ENCODE data around the gene PRICKLE2.

Gene PRICKLE2

DNA sequence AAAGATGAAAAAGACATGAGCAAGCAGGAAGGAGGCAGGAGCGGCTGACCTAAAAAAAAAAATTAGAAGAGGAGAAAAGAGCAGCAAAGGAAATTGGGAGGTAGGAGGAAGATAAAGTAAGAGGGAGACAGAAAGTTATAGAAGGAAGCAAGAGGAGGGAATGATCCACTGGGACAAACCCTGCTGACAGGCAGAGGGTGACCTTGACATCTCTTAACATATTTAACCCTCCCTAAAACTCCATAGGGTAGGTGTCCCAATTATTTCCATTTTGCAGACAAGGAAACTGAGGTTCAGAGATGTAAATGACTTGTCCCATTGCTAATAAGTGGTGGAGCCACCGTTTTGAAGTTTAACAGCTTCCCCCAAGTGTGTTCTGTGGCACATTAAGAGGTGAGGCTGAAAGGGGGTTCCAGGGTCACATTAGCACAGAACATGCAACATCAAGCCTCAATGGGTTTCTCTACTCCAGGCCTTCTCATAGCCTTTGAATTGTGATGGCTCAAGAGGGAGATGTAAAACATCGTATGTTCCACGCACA is 37.4 kb upstream of the PRICKLE2 start:
- Histone ChIP-seq H3K4me1 (ENCODE audit: insufficient read depth, low read length) (no peaks in the 10 kb centered on the region), H2AFZ (ENCODE audit: low read depth, low read length) (no peak overlapping the region)

DNA sequence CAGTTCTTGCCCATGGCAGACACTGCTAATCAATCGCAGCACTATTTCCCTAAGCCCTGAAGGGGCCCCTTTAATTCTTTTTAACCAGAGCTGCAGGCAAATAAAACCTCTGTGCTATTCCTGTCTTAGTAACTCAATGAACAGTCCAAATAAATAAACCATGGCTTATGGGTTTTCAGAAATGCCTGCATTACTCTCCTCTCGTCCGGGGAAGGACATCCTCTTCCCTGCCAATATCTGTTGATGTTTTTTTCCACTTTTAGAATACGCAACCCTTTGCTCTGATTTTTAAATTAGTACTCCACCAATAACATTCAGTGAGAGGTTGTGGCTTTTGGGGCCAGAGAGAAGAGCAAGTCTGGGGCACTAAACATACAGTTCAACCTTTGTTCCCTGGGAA is 35.2 kb upstream of the PRICKLE2 start:
- Histone ChIP-seq H3K4me3 (ENCODE audit: low read length) (no peak overlapping the region), H3K9me3 (ENCODE audit: low read length) (no peaks in the 10 kb centered on the region), H3K4me1 (ENCODE audit: insufficient read depth, low read length) (no peaks in the 10 kb centered on the region), H2AFZ (ENCODE audit: low read depth, low read length) (no peak overlapping the region), H3K27me3 (ENCODE audit: insufficient read depth, low read length) (no peaks in the 10 kb centered on the region), H3K36me3 (ENCODE audit: insufficient read depth, low read length) (no peaks in the 10 kb centered on the region)

More for the DNA sequence above, 37.4 kb upstream of the PRICKLE2 start:
- Histone ChIP-seq H3K27me3 (ENCODE audit: insufficient read depth, low read length) (no peaks in the 10 kb centered on the region), H3K36me3 (ENCODE audit: insufficient read depth, low read length) (no peaks in the 10 kb centered on the region), H3K9me3 (ENCODE audit: low read length) (no peaks in the 10 kb centered on the region), H3K4me3 (ENCODE audit: low read length) (no peak overlapping the region)

DNA sequence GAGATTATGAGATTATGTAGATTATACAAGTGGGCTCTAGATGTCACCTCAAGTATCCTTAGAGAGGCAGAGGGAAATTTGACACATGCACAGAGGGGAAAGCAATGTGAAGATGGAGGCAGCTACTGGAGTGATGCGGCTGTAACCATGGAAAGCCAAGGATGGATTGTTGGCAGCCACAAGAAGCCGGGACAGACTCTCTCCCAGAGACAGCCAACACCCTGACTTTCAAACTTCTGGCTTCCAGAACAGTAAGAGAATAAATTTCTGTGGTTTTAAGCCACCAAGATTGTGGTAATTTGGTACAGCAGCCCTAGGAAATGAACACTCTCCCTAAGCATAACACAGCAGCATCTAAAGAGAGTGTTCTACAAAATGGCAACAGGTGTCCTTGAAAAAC is 34.4 kb upstream of the PRICKLE2 start:
- Histone ChIP-seq H3K9me3 (ENCODE audit: low read length) (no peaks in the 10 kb centered on the region), H3K27me3 (ENCODE audit: insufficient read depth, low read length) (no peaks in the 10 kb centered on the region), H3K4me3 (ENCODE audit: low read length) (no peak overlapping the region), H3K4me1 (ENCODE audit: insufficient read depth, low read length) (no peaks in the 10 kb centered on the region), H3K36me3 (ENCODE audit: insufficient read depth, low read length) (no peaks in the 10 kb centered on the region), H2AFZ (ENCODE audit: low read depth, low read length) (no peak overlapping the region)

- Histone ChIP-seq H3K4me1 (ENCODE audit: insufficient read depth, low read length) (no peaks in the 10 kb centered on the region), H3K9me3 (ENCODE audit: low read length) (no peaks in the 10 kb centered on the region), H2AFZ (ENCODE audit: low read depth, low read length) (no peak overlapping the region)
These were observed 32.0 kb upstream of the PRICKLE2 start for GRCh38 chr3:64257100-64257755.

DNA sequence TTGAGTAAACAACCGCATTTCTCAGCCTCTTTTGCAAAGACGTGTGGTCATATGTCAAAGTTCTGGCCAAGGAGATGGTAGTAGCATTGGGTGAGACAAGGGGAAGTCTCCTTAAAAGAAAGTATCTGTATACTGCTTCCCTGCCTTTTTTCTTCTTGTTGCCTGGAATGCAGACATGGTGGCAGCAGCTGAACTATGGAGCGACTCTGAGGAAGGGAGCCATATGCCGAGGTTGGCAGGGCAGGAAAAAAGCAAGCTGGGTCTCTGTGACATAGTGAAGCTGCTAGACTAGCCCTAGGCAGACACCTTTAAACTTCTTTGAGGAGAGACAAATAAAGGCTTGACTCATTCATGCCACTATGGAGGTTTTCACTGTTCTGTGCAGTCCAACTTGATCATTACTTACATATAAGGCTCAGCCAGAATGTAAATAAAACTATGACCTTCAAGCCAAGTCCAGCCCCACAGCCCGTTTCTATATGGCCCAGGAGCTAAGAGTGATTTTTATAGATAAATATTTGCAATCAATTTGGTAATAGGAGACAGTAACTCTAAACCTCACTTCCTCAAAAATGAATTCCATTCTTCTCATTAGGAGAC is 30.6 kb upstream of the PRICKLE2 start:
- Histone ChIP-seq H2AFZ (ENCODE audit: low read depth, low read length) (no peak overlapping the region), H3K4me1 (ENCODE audit: insufficient read depth, low read length) (no peaks in the 10 kb centered on the region), H3K4me3 (ENCODE audit: low read length) (no peak overlapping the region), H3K36me3 (ENCODE audit: insufficient read depth, low read length) (no peaks in the 10 kb centered on the region), H3K27me3 (ENCODE audit: insufficient read depth, low read length) (no peaks in the 10 kb centered on the region), H3K9me3 (ENCODE audit: low read length) (no peaks in the 10 kb centered on the region)

More at GRCh38 chr3:64257100-64257755, 32.0 kb upstream of the PRICKLE2 start:
- Histone ChIP-seq H3K27me3 (ENCODE audit: insufficient read depth, low read length) (no peaks in the 10 kb centered on the region), H3K36me3 (ENCODE audit: insufficient read depth, low read length) (no peaks in the 10 kb centered on the region), H3K4me3 (ENCODE audit: low read length) (no peak overlapping the region)

GRCh38 chr3:64254443-64254842 is 29.2 kb upstream of the PRICKLE2 start:
- H3K36me3 ChIP-seq (ENCODE audit: insufficient read depth, low read length) = no peaks in the 10 kb centered on the region
- no peaks in the 10 kb centered on the region for H3K4me1 ChIP-seq (ENCODE audit: insufficient read depth, low read length)
- H2AFZ ChIP-seq (ENCODE audit: low read depth, low read length) = no peak overlapping the region
- no peak overlapping the region for H3K4me3 ChIP-seq (ENCODE audit: low read length)
- no peaks in the 10 kb centered on the region for H3K9me3 ChIP-seq (ENCODE audit: low read length)
- H3K27me3 ChIP-seq (ENCODE audit: insufficient read depth, low read length) = no peaks in the 10 kb centered on the region

GRCh38 chr3:64253689-64254088 is 28.4 kb upstream of the PRICKLE2 start:
- H3K4me1 ChIP-seq (ENCODE audit: insufficient read depth, low read length) = no peaks in the 10 kb centered on the region
- H3K27me3 ChIP-seq (ENCODE audit: insufficient read depth, low read length) = no peaks in the 10 kb centered on the region
- no peak overlapping the region for H2AFZ ChIP-seq (ENCODE audit: low read depth, low read length)
- H3K4me3 ChIP-seq (ENCODE audit: low read length) = no peak overlapping the region
- H3K9me3 ChIP-seq (ENCODE audit: low read length) = no peaks in the 10 kb centered on the region
- H3K36me3 ChIP-seq (ENCODE audit: insufficient read depth, low read length) = no peaks in the 10 kb centered on the region

- no peak overlapping the region for H3K4me3 ChIP-seq (ENCODE audit: low read length)
- H3K36me3 ChIP-seq (ENCODE audit: insufficient read depth, low read length) = no peaks in the 10 kb centered on the region
- H3K27me3 ChIP-seq (ENCODE audit: insufficient read depth, low read length) = no peaks in the 10 kb centered on the region
These were observed 25.8 kb upstream of the PRICKLE2 start for GRCh38 chr3:64251019-64251418.

GRCh38 chr3:64247991-64248646 is 22.9 kb upstream of the PRICKLE2 start:
- no peaks in the 10 kb centered on the region for H3K27me3 ChIP-seq (ENCODE audit: insufficient read depth, low read length)
- no peak overlapping the region for H3K4me3 ChIP-seq (ENCODE audit: low read length)
- H3K36me3 ChIP-seq (ENCODE audit: insufficient read depth, low read length) = no peaks in the 10 kb centered on the region
- no peaks in the 10 kb centered on the region for H3K9me3 ChIP-seq (ENCODE audit: low read length)
- H3K4me1 ChIP-seq (ENCODE audit: insufficient read depth, low read length) = no peaks in the 10 kb centered on the region
- no peak overlapping the region for H2AFZ ChIP-seq (ENCODE audit: low read depth, low read length)

More at GRCh38 chr3:64251019-64251418, 25.8 kb upstream of the PRICKLE2 start:
- Histone ChIP-seq H3K4me1 (ENCODE audit: insufficient read depth, low read length) (no peaks in the 10 kb centered on the region), H2AFZ (ENCODE audit: low read depth, low read length) (no peak overlapping the region), H3K9me3 (ENCODE audit: low read length) (no peaks in the 10 kb centered on the region)

- Histone ChIP-seq H3K27me3 (ENCODE audit: insufficient read depth, low read length) (no peaks in the 10 kb centered on the region), H3K36me3 (ENCODE audit: insufficient read depth, low read length) (no peaks in the 10 kb centered on the region), H3K4me1 (ENCODE audit: insufficient read depth, low read length) (peaks cover 2% of the 10 kb centered on the region), H3K9me3 (ENCODE audit: low read length) (no peaks in the 10 kb centered on the region), H2AFZ (ENCODE audit: low read depth, low read length) (no peak overlapping the region), H3K4me3 (ENCODE audit: low read length) (no peak overlapping the region)
These were observed 19.0 kb upstream of the PRICKLE2 start for GRCh38 chr3:64244011-64244942.

- Histone ChIP-seq H3K27me3 (ENCODE audit: insufficient read depth, low read length) (no peaks in the 10 kb centered on the region), H3K9me3 (ENCODE audit: low read length) (no peaks in the 10 kb centered on the region), H3K36me3 (ENCODE audit: insufficient read depth, low read length) (no peaks in the 10 kb centered on the region), H3K4me1 (ENCODE audit: insufficient read depth, low read length) (peaks cover 11% of the 10 kb centered on the region), H2AFZ (ENCODE audit: low read depth, low read length) (no peak overlapping the region), H3K4me3 (ENCODE audit: low read length) (no peak overlapping the region)
These were observed 17.2 kb upstream of the PRICKLE2 start for GRCh38 chr3:64242435-64242834.

GRCh38 chr3:64240959-64241358 is 15.7 kb upstream of the PRICKLE2 start:
- Histone ChIP-seq H3K36me3 (ENCODE audit: insufficient read depth, low read length) (no peaks in the 10 kb centered on the region), H3K27me3 (ENCODE audit: insufficient read depth, low read length) (no peaks in the 10 kb centered on the region), H3K4me3 (ENCODE audit: low read length) (no peak overlapping the region), H2AFZ (ENCODE audit: low read depth, low read length) (no peak overlapping the region), H3K4me1 (ENCODE audit: insufficient read depth, low read length) (peaks cover 11% of the 10 kb centered on the region), H3K9me3 (ENCODE audit: low read length) (peaks cover 5% of the 10 kb centered on the region)
